Measurements from ENCODE around the gene DNAH12. TPM values are rescaled to one million over a fixed set of nuclear protein-coding genes. Genes with fewer than 3 reads are reported as not detected.

The DNAH12 gene
- total and polyA plus RNA-seq, 2 of the 13 experiments (the other 11 are each of a cell fraction or from before 2014, with no cell fraction given), result 0.11 TPM

DNA sequence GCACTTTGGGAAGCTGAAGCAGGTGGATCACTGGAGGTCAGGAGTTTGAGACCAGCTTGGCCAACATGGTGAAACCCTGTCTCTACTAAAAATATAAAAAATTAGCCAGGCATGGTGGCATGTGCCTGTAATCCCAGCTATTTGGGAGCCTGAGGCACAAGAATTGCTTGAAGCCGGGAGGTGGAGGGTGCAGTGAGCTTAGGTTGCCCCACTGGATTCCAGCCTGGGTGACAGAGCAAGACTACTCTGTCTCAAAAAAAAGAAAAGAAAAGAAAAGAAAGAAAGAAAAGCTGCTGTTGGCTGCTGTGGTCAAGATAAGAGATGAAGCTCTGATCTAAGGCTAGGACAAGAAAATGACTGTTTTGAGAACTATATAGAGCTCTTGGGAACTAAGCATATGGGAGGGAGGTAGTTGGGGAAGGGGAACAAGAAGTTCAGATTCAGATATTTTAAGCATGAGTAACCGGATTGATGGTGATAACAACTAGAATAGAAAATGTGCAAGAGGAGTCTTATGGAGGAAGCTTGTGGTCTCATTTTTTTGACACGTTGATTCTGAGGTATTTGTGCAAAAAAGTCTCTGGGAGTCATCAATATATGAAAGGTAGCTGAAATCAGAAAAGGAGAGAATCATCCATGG, 25.7 kb downstream of the DNAH12 start:
- Histone ChIP-seq H2AFZ (ENCODE audit: low read length) (no peak overlapping the region), H3K4me2 (ENCODE audit: low read depth, low read length) (no peak overlapping the region), H3K27ac (ENCODE audit: extremely low read length, insufficient read depth, low read length) (no peak overlapping the region), H3K9me3 (ENCODE audit: low read length) (no peaks in the 10 kb centered on the region), H4K20me1 (ENCODE audit: insufficient read depth, low read length) (no peaks in the 10 kb centered on the region), H3K36me3 (replicated peaks in 1 of 2; ENCODE audit: control insufficient read depth in 1 of 2, insufficient read depth in 2 of 2, low read length in 2 of 2) (no peaks in the 10 kb centered on the region), H3K4me3 (replicated peaks in 1 of 3; ENCODE audit: insufficient read depth in 1 of 3, low read depth in 2 of 3, low read length in 3 of 3) (no peak overlapping the region), H3K9ac (ENCODE audit: insufficient read depth, low read depth, low read length) (no peak overlapping the region), H3K79me2 (ENCODE audit: insufficient read depth, low read length) (no peaks in the 10 kb centered on the region), H3K4me1 (ENCODE audit: insufficient read depth, low read length) (no peaks in the 10 kb centered on the region), H3K27me3 (ENCODE audit: control insufficient read depth in 1 of 2, insufficient read depth in 2 of 2, low read length in 2 of 2) (no peaks in the 10 kb centered on the region)
- ATAC-seq (no peak), FAIRE-seq (no peak), DNase-seq (ENCODE audit: low spot score) (no peak)
- ChIA-PET POLR2A (no interaction called here), CTCF (ENCODE audit: low intra/inter-chr PET ratio, low total read pairs) (no interaction called here)
- in situ Hi-C loops (cut with HindIII; ENCODE audit: extremely low pct_ligation_motif_present, low pct_unique_long_range_greater_than_20kb), result no loop called here
- intact Hi-C loops (cut with micrococcal nuclease; ENCODE audit: unreplicated experiment), result no loop called here
- TF ChIP-seq, protein P1, sequence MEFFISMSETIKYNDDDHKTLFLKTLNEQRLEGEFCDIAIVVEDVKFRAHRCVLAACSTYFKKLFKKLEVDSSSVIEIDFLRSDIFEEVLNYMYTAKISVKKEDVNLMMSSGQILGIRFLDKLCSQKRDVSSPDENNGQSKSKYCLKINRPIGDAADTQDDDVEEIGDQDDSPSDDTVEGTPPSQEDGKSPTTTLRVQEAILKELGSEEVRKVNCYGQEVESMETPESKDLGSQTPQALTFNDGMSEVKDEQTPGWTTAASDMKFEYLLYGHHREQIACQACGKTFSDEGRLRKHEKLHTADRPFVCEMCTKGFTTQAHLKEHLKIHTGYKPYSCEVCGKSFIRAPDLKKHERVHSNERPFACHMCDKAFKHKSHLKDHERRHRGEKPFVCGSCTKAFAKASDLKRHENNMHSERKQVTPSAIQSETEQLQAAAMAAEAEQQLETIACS (CRISPR knock-in tag; IDR thresholded peaks at IDR 0.05), result no peak
- no peak for TF ChIP-seq CREM (IDR thresholded peaks at IDR 0.05)
- TF ChIP-seq CREM (CRISPR knock-in tag; IDR thresholded peaks at IDR 0.05), result no peak
- no peak for TF ChIP-seq ZNF720 (CRISPR knock-in tag; IDR thresholded peaks at IDR 0.05)
- TF ChIP-seq GABPB1 (CRISPR knock-in tag; IDR thresholded peaks at IDR 0.05), result no peak
- no peak for TF ChIP-seq ZNF737 (CRISPR knock-in tag; IDR thresholded peaks at IDR 0.05; ENCODE audit: borderline replicate concordance)
- no peak for TF ChIP-seq FOXA1 (IDR thresholded peaks at IDR 0.05)
- no peak for TF ChIP-seq FOXA1 (CRISPR knock-in tag; IDR thresholded peaks at IDR 0.05)
- no peak for TF ChIP-seq IRX3 (CRISPR knock-in tag; IDR thresholded peaks at IDR 0.05; ENCODE audit: borderline replicate concordance, low read depth)
- TF ChIP-seq, protein P2, sequence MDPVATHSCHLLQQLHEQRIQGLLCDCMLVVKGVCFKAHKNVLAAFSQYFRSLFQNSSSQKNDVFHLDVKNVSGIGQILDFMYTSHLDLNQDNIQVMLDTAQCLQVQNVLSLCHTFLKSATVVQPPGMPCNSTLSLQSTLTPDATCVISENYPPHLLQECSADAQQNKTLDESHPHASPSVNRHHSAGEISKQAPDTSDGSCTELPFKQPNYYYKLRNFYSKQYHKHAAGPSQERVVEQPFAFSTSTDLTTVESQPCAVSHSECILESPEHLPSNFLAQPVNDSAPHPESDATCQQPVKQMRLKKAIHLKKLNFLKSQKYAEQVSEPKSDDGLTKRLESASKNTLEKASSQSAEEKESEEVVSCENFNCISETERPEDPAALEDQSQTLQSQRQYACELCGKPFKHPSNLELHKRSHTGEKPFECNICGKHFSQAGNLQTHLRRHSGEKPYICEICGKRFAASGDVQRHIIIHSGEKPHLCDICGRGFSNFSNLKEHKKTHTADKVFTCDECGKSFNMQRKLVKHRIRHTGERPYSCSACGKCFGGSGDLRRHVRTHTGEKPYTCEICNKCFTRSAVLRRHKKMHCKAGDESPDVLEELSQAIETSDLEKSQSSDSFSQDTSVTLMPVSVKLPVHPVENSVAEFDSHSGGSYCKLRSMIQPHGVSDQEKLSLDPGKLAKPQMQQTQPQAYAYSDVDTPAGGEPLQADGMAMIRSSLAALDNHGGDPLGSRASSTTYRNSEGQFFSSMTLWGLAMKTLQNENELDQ (CRISPR knock-in tag; IDR thresholded peaks at IDR 0.05; ENCODE audit: borderline replicate concordance), result no peak
- no peak for TF ChIP-seq HOXA5 (CRISPR knock-in tag; IDR thresholded peaks at IDR 0.05)
- no peak for TF ChIP-seq PRMT3 (CRISPR knock-in tag; IDR thresholded peaks at IDR 0.05; ENCODE audit: borderline replicate concordance, low read depth)
- TF ChIP-seq, protein P3, sequence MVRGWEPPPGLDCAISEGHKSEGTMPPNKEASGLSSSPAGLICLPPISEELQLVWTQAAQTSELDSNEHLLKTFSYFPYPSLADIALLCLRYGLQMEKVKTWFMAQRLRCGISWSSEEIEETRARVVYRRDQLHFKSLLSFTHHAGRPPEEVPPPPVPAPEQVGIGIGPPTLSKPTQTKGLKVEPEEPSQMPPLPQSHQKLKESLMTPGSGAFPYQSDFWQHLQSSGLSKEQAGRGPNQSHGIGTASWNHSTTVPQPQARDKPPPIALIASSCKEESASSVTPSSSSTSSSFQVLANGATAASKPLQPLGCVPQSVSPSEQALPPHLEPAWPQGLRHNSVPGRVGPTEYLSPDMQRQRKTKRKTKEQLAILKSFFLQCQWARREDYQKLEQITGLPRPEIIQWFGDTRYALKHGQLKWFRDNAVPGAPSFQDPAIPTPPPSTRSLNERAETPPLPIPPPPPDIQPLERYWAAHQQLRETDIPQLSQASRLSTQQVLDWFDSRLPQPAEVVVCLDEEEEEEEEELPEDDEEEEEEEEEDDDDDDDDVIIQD (CRISPR knock-in tag; IDR thresholded peaks at IDR 0.05; ENCODE audit: low read depth), result no peak
- no peak for TF ChIP-seq ZNF747 (CRISPR knock-in tag; IDR thresholded peaks at IDR 0.05; ENCODE audit: borderline replicate concordance)
- BruUV-seq (replicated peaks), result no TSS peak
- 21% methylated on average over 3 of the region's 3 CpGs for WGBS (ENCODE audit: low lambda C conversion rate)

Measured in HepG2 (cell line).